Thoracic aorta (tissue), 2 donors: ENCODE results near the gene GPR155. TPM values are rescaled to one million over a fixed set of nuclear protein-coding genes. Genes with fewer than 3 reads are reported as not detected.

Experiments
- ATAC-seq: fragments of 150-250 bp; one replicate; pipeline ENCODE4 v1.8.0; 2017; ENCODE audit warnings: low read depth; ENCODE audit not compliant: insufficient number of reproducible peaks, low FRiP score
- DNase-seq: peaks from one replicate; pipeline ENCODE4 v3.0.0-alpha.2; 2020; ENCODE audit warnings: low spot score
- H3K27ac ChIP-seq, 2 donors: fragments of 200-600 bp; sonication (generic); 1 replicate in 1 of 2; 2 replicates in 1 of 2; pipeline ENCODE4 v1.5.1; 2016; ENCODE audit warnings: mild to moderate bottlenecking in 2 of 2, moderate library complexity in 2 of 2
- H3K27me3 ChIP-seq: fragments of 200-600 bp; sonication (generic); replicated peaks from 2 replicates; pipeline ENCODE4 v1.6.0; 2016; ENCODE audit warnings: mild to moderate bottlenecking; ENCODE audit not compliant: insufficient read depth
- H3K36me3 ChIP-seq: fragments of 200-600 bp; sonication (generic); one replicate; pipeline ENCODE4 v1.5.1; 2016
- H3K4me1 ChIP-seq, 2 donors: fragments of 200-600 bp; sonication (generic); 1 replicate in 1 of 2; 2 replicates in 1 of 2; pipeline versions ENCODE4 v1.5.1 to v1.6.0; 2016; ENCODE audit warnings: low read depth in 2 of 2, mild to moderate bottlenecking in 1 of 2; ENCODE audit not compliant: control insufficient read depth in 1 of 2
- H3K4me3 ChIP-seq: fragments of 200-600 bp; sonication (generic); 2 replicates; pipeline ENCODE4 v1.5.1; 2016; ENCODE audit warnings: mild to moderate bottlenecking
- H3K9me3 ChIP-seq: fragments of 200-600 bp; sonication (generic); 2 replicates; pipeline ENCODE4 v1.5.1; 2016
- CTCF ChIP-seq: fragments of 200-600 bp; sonication (generic); IDR thresholded peaks from one replicate; pipeline ENCODE4 v1.5.1; 2019; ENCODE audit warnings: antibody characterized with exemption
- total RNA-seq, 2 donors: library from RNA; depleted of rRNA; stranded (reverse); fragments of >200 nt; gene quantifications; one replicate each; pipeline versions ENCODE4 v1.1.0 to v1.2.3, GENCODE V29; 2016

Gene GPR155
- total RNA-seq, 2 donors from 2014 or later, result 6.6 to 6.8 TPM

- TF ChIP-seq CTCF, result no peak
- H3K27me3 ChIP-seq, result no peaks in the 10 kb centered on the region
Observed at GRCh38 chr2:174454566-174454965, 32.3 kb downstream of the GPR155 start.

GRCh38 chr2:174450021-174450816 lies 36.6 kb downstream of the GPR155 start:
- no peaks in the 10 kb centered on the region for H3K27me3 ChIP-seq
- no peaks in the 10 kb centered on the region for H3K9me3 ChIP-seq
- no peak overlapping the region for H3K27ac ChIP-seq
- H3K4me3 ChIP-seq, result no peak overlapping the region
- no peak for ATAC-seq
- peaks cover 0 to 3% of the 10 kb centered on the region in 2 donors for H3K4me1 ChIP-seq
- DNase-seq, result no peak
- TF ChIP-seq CTCF, result no peak
- H3K36me3 ChIP-seq, result peaks cover 6% of the 10 kb centered on the region

More at GRCh38 chr2:174454566-174454965, 32.3 kb downstream of the GPR155 start:
- H3K36me3 ChIP-seq, result peaks cover 6% of the 10 kb centered on the region
- no peak for ATAC-seq
- no peak overlapping the region for H3K27ac ChIP-seq
- H3K9me3 ChIP-seq, result no peaks in the 10 kb centered on the region
- no peak overlapping the region for H3K4me3 ChIP-seq
- no peak for DNase-seq
- H3K4me1 ChIP-seq, result no peaks in the 10 kb centered on the region

GRCh38 chr2:174449033-174449432 lies 37.8 kb downstream of the GPR155 start:
- no peak overlapping the region for H3K4me3 ChIP-seq
- DNase-seq (no peak), ATAC-seq (no peak)
- H3K36me3 ChIP-seq, result peaks cover 6% of the 10 kb centered on the region
- H3K9me3 ChIP-seq, result no peaks in the 10 kb centered on the region
- no peak for TF ChIP-seq CTCF
- no peaks in the 10 kb centered on the region for H3K27me3 ChIP-seq
- H3K4me1 ChIP-seq, result peaks cover 0 to 12% of the 10 kb centered on the region in 2 donors
- no peak overlapping the region for H3K27ac ChIP-seq

GRCh38 chr2:174446531-174446930 lies 40.3 kb downstream of the GPR155 start:
- peaks cover 0 to 12% of the 10 kb centered on the region in 2 donors for H3K4me1 ChIP-seq
- DNase-seq (no peak), ATAC-seq (no peak)
- no peak for TF ChIP-seq CTCF
- H3K36me3 ChIP-seq, result peaks cover 6% of the 10 kb centered on the region
- H3K27me3 ChIP-seq, result no peaks in the 10 kb centered on the region
- no peak overlapping the region for H3K4me3 ChIP-seq
- no peak overlapping the region for H3K27ac ChIP-seq
- H3K9me3 ChIP-seq, result no peaks in the 10 kb centered on the region

- Histone ChIP-seq H3K9me3 (no peaks in the 10 kb centered on the region), H3K36me3 (peaks cover 6% of the 10 kb centered on the region), H3K4me3 (no peak overlapping the region), H3K27me3 (no peaks in the 10 kb centered on the region), H3K4me1 (peaks cover 0 to 12% of the 10 kb centered on the region in 2 donors), H3K27ac (no peak overlapping the region)
- TF ChIP-seq CTCF, result no peak
- ATAC-seq (no peak), DNase-seq (no peak)
Observed at GRCh38 chr2:174445248-174445647, 41.6 kb downstream of the GPR155 start.
